GM12892 (cell line): ENCODE data around the gene ARID1B.

Experiments used
- POLR2A ChIP-seq: IDR thresholded peaks from 2 replicates; pipeline ENCODE4 v1.6.1; 2011; ENCODE audit warnings: low read depth, low read length, control low read depth
- POLR2AphosphoS5 ChIP-seq: IDR thresholded peaks from 2 replicates; pipeline ENCODE4 v1.6.1; 2011; ENCODE audit warnings: low read depth, low read length, control low read depth
- TAF1 ChIP-seq: IDR thresholded peaks from 2 replicates; pipeline ENCODE4 v1.6.1; 2011; ENCODE audit warnings: low read depth, mild to moderate bottlenecking, control low read depth, low read length, borderline replicate concordance

DNA sequence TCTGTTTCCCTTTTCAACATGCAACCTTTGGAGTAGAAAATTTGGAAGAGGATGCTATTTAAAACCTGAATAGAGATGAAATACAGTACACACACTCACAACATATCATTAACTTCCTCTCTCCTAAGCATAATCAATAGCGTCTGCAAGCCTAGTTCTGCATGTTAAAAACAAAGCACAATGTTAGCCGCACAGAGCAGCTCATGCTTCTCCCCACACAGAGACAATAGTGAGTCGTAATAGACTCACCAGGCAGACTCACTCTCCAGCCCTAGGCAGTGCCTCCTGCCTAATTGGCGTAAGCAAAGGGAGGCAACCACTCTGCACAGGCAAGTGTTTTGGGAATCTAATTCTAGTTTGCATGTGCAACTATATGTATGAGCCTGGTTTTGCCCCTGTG is 45.8 kb upstream of the ARID1B start:
- no peak for TF ChIP-seq POLR2A
- no peak for TF ChIP-seq POLR2AphosphoS5
- no peak for TF ChIP-seq TAF1
